OCI-LY7 (cell line): ENCODE results near the gene FUCA2. TPM values are rescaled to one million over a fixed set of nuclear protein-coding genes. Genes with fewer than 3 reads are reported as not detected.

ENCODE experiments used
- BruUV-seq: library from RNA; stranded (reverse); fragments of 400-500 nt; replicated peaks from 2 replicates; lab custom pipeline; 2021; lab: Mats Ljungman, UMichigan
- CTCF ChIA-PET: fragments of 300-600 bp; sonication (Branson Sonifier 250); formaldehyde crosslinking; loops from one replicate; lab custom pipeline; 2022; ENCODE audit warnings: antibody characterized with exemption; ENCODE audit not compliant: unreplicated experiment; lab: Charles Lee
- POLR2A ChIA-PET: fragments of 300-600 bp; sonication (Branson Sonifier 250); formaldehyde crosslinking; loops from one replicate; lab custom pipeline; 2022; ENCODE audit warnings: antibody characterized with exemption; lab: Charles Lee
- DNase-seq: peaks from one replicate; pipeline ENCODE4 v3.0.0-alpha.2; 2015; ENCODE audit warnings: low spot score
- H2AFZ ChIP-seq: fragments of 200-600 bp; sonication (generic), shearing (Covaris generic); 2 replicates; pipeline ENCODE4 v1.6.1; 2014; ENCODE audit warnings: mild to moderate bottlenecking, antibody characterized with exemption, low read length, moderate library complexity
- H3K27ac ChIP-seq: fragments of 200-600 bp; sonication (generic); 2 replicates; pipeline ENCODE4 v1.5.1; 2014; ENCODE audit warnings: mixed run types, low read depth, mild to moderate bottlenecking, moderate library complexity, low read length, inconsistent platforms; ENCODE audit not compliant: poor library complexity, severe bottlenecking
- H3K36me3 ChIP-seq: fragments of 200-600 bp; sonication (generic); 2 replicates; pipeline ENCODE4 v1.6.1; 2014; ENCODE audit warnings: mild to moderate bottlenecking, antibody characterized with exemption, low read length, moderate library complexity, mixed read lengths; ENCODE audit not compliant: insufficient read depth
- H3K4me1 ChIP-seq: fragments of 200-600 bp; sonication (generic); 2 replicates; pipeline ENCODE4 v1.5.1; 2014; ENCODE audit warnings: mild to moderate bottlenecking, low read length; ENCODE audit not compliant: insufficient read depth, poor library complexity, severe bottlenecking
- H3K4me2 ChIP-seq: fragments of 200-600 bp; sonication (generic); 2 replicates; pipeline ENCODE4 v1.6.1; 2014; ENCODE audit warnings: mild to moderate bottlenecking, low read length
- H3K4me3 ChIP-seq: fragments of 200-600 bp; sonication (generic); 2 replicates; pipeline ENCODE4 v1.5.1; 2014; ENCODE audit warnings: mild to moderate bottlenecking, low read depth, low read length; ENCODE audit not compliant: poor library complexity, severe bottlenecking
- H3K79me2 ChIP-seq: fragments of 200-600 bp; sonication (generic); 2 replicates; pipeline ENCODE4 v1.6.1; 2016; ENCODE audit warnings: low read depth, mild to moderate bottlenecking, low read length, moderate library complexity, mixed read lengths; ENCODE audit not compliant: insufficient read depth
- H3K9me2 ChIP-seq: fragments of 200-600 bp; sonication (generic); 2 replicates; pipeline ENCODE4 v1.6.1; 2016; ENCODE audit warnings: mild to moderate bottlenecking, low read length, mixed read lengths; ENCODE audit not compliant: insufficient read depth
- H3K9me3 ChIP-seq: fragments of 200-600 bp; sonication (generic); 2 replicates; pipeline ENCODE4 v1.6.1; 2014; ENCODE audit warnings: mild to moderate bottlenecking, mixed run types, low read length, mixed read lengths
- H4K20me1 ChIP-seq: fragments of 200-600 bp; sonication (generic); 2 replicates; pipeline ENCODE4 v1.6.1; 2014; ENCODE audit warnings: mild to moderate bottlenecking, antibody characterized with exemption, low read length, moderate library complexity, mixed read lengths; ENCODE audit not compliant: insufficient read depth
- CTCF ChIP-seq: fragments of 200-600 bp; sonication (generic); conservative IDR thresholded peaks from 2 replicates; pipeline ENCODE4 v1.5.1; 2014; ENCODE audit warnings: mild to moderate bottlenecking, antibody characterized with exemption, low read length, moderate library complexity, mixed read lengths
- EZH2phosphoT487 ChIP-seq: fragments of 200-600 bp; sonication (generic); IDR thresholded peaks from 2 replicates; pipeline ENCODE4 v1.6.1; 2018; ENCODE audit warnings: low read depth, borderline replicate concordance, mild to moderate bottlenecking, mixed run types, antibody characterized with exemption, low read length, moderate library complexity, mixed read lengths
- intact Hi-C: fragments of 100-400 bp; cut with micrococcal nuclease; formaldehyde crosslinking; loops from one replicate; pipeline ENCODE4 v1.10.0; 2022; ENCODE audit not compliant: unreplicated experiment
- total RNA-seq, 2 experiments: library from RNA; depleted of rRNA in 1 of 2; stranded (reverse); fragments of >200 nt in 1 of 2; shearing (Covaris generic) in 1 of 2; gene quantifications; 2 replicates each; pipeline ENCODE4 v1.2.3, GENCODE V29; 2014 to 2022

FUCA2 gene
- total RNA-seq, 2 experiments from 2014 or later, result not detected

GRCh38 chr6:143490775-143491174 is 20.7 kb downstream of the FUCA2 start:
- no peak overlapping the region for H3K4me2 ChIP-seq
- H3K27ac ChIP-seq, result no peak overlapping the region
- no peaks in the 10 kb centered on the region for H4K20me1 ChIP-seq
- H3K79me2 ChIP-seq, result no peaks in the 10 kb centered on the region
- H3K4me1 ChIP-seq, result no peaks in the 10 kb centered on the region
- no TSS peak for BruUV-seq
- intact Hi-C loops, result no loop called here
- ChIA-PET POLR2A (interaction anchor here (0.8 to 1.2 kb wide), 2 partner anchors 30 to 110 kb away, joined by 3 read pairs; no protein-coding TSS in a partner anchor), CTCF (no interaction called here)
- no peak for TF ChIP-seq EZH2phosphoT487
- TF ChIP-seq CTCF, result no peak
- DNase-seq, result no peak
- H3K36me3 ChIP-seq, result no peaks in the 10 kb centered on the region
- no peaks in the 10 kb centered on the region for H3K9me3 ChIP-seq
- no peak overlapping the region for H3K4me3 ChIP-seq
- no peaks in the 10 kb centered on the region for H3K9me2 ChIP-seq
- H2AFZ ChIP-seq, result no peak overlapping the region

GRCh38 chr6:143490244-143490643 is 21.3 kb downstream of the FUCA2 start:
- no TSS peak for BruUV-seq
- ChIA-PET POLR2A (interaction anchor here (0.8 to 1.2 kb wide), 3 partner anchors 10 to 109 kb away, joined by 3 to 4 read pairs (median 3); no protein-coding TSS in a partner anchor), CTCF (no interaction called here)

More at GRCh38 chr6:143490244-143490643, 21.3 kb downstream of the FUCA2 start:
- H3K4me3 ChIP-seq, result no peak overlapping the region
- no peak for TF ChIP-seq EZH2phosphoT487
- TF ChIP-seq CTCF, result no peak
- H3K4me2 ChIP-seq, result no peak overlapping the region
- no peaks in the 10 kb centered on the region for H3K36me3 ChIP-seq
- no peaks in the 10 kb centered on the region for H3K9me2 ChIP-seq
- intact Hi-C loops, result no loop called here
- H3K27ac ChIP-seq, result no peak overlapping the region
- H4K20me1 ChIP-seq, result no peaks in the 10 kb centered on the region
- no peak for DNase-seq
- H3K9me3 ChIP-seq, result no peaks in the 10 kb centered on the region
- H2AFZ ChIP-seq, result no peak overlapping the region
- no peaks in the 10 kb centered on the region for H3K79me2 ChIP-seq
- no peaks in the 10 kb centered on the region for H3K4me1 ChIP-seq
